Trophoblast cell (in vitro differentiated cells and primary cell): ENCODE measurements around the gene TMEM258.

Experiments
- DNase-seq, 2 donors: peaks; one replicate each; pipeline ENCODE4 v3.0.0-alpha.2; 2016
- H2AFZ ChIP-seq: 2 replicates; pipeline ENCODE4 v1.6.1; 2013; ENCODE audit warnings: low read length, moderate library complexity, mild to moderate bottlenecking; ENCODE audit not compliant: insufficient read depth, poor library complexity
- H2AK5ac ChIP-seq: 2 replicates; pipeline ENCODE4 v1.6.1; 2013; ENCODE audit warnings: mild to moderate bottlenecking, low read length
- H2BK120ac ChIP-seq: 2 replicates; pipeline ENCODE4 v1.6.1; 2013; ENCODE audit warnings: low read length, mild to moderate bottlenecking, moderate library complexity; ENCODE audit not compliant: insufficient read depth, poor library complexity
- H2BK12ac ChIP-seq: 2 replicates; pipeline ENCODE4 v1.6.1; 2013; ENCODE audit warnings: mild to moderate bottlenecking, low read length, moderate library complexity
- H2BK5ac ChIP-seq: 2 replicates; pipeline ENCODE4 v1.6.1; 2013; ENCODE audit warnings: low read length, low read depth, moderate library complexity, mild to moderate bottlenecking; ENCODE audit not compliant: poor library complexity
- H3K14ac ChIP-seq: 2 replicates; pipeline ENCODE4 v1.6.1; 2013; ENCODE audit warnings: mild to moderate bottlenecking, low read length
- H3K18ac ChIP-seq: 2 replicates; pipeline ENCODE4 v1.6.1; 2013; ENCODE audit warnings: mild to moderate bottlenecking, low read length
- H3K23ac ChIP-seq: 2 replicates; pipeline ENCODE4 v1.6.1; 2013; ENCODE audit warnings: low read length
- H3K27ac ChIP-seq: 2 replicates; pipeline ENCODE4 v1.5.1; 2013; ENCODE audit warnings: low read depth, mild to moderate bottlenecking, inconsistent platforms, low read length, moderate library complexity
- H3K27me3 ChIP-seq: 2 replicates; pipeline ENCODE4 v1.6.1; 2013; ENCODE audit warnings: inconsistent platforms, mild to moderate bottlenecking, low read length, moderate library complexity; ENCODE audit not compliant: insufficient read depth
- H3K36me3 ChIP-seq, 2 experiments: 1 replicate in 1 of 2; 2 replicates in 1 of 2; pipeline ENCODE4 v1.6.1; 2013; ENCODE audit warnings: low read length in 2 of 2, mild to moderate bottlenecking in 2 of 2, moderate library complexity in 1 of 2; ENCODE audit not compliant: insufficient read depth in 2 of 2, control insufficient read depth in 1 of 2
- H3K4ac ChIP-seq: 2 replicates; pipeline ENCODE4 v1.6.1; 2013; ENCODE audit warnings: low read depth, mild to moderate bottlenecking, low read length, moderate library complexity
- H3K4me1 ChIP-seq, 2 experiments: 1 replicate in 1 of 2; 2 replicates in 1 of 2; pipeline ENCODE4 v1.6.1; 2013; ENCODE audit warnings: low read length in 2 of 2, mild to moderate bottlenecking in 2 of 2, moderate library complexity in 1 of 2; ENCODE audit not compliant: insufficient read depth in 2 of 2, control insufficient read depth in 1 of 2
- H3K4me2 ChIP-seq: 2 replicates; pipeline ENCODE4 v1.6.1; 2013; ENCODE audit warnings: inconsistent platforms, mild to moderate bottlenecking, low read length, moderate library complexity
- H3K4me3 ChIP-seq: 2 replicates; pipeline ENCODE4 v1.5.1; 2013; ENCODE audit warnings: mild to moderate bottlenecking, low read depth, low read length, inconsistent platforms
- H3K79me1 ChIP-seq: one replicate; pipeline ENCODE4 v1.6.1; 2013; ENCODE audit warnings: low read length
- H3K79me2 ChIP-seq: 2 replicates; pipeline ENCODE4 v1.6.1; 2013; ENCODE audit warnings: low read length, mild to moderate bottlenecking; ENCODE audit not compliant: control insufficient read depth, insufficient read depth, poor library complexity
- H3K9ac ChIP-seq: 2 replicates; pipeline ENCODE4 v1.6.1; 2013; ENCODE audit warnings: mild to moderate bottlenecking, low read length
- H3K9me3 ChIP-seq: 2 replicates; pipeline ENCODE4 v1.6.1; 2013; ENCODE audit warnings: low read depth, mild to moderate bottlenecking, control low read depth, inconsistent platforms, low read length; ENCODE audit not compliant: insufficient read depth
- H4K12ac ChIP-seq: 2 replicates; pipeline ENCODE4 v1.6.1; 2013; ENCODE audit warnings: low read depth, mild to moderate bottlenecking, low read length, moderate library complexity
- H4K8ac ChIP-seq: 2 replicates; pipeline ENCODE4 v1.6.1; 2013; ENCODE audit warnings: low read depth, mild to moderate bottlenecking, low read length, moderate library complexity
- H4K91ac ChIP-seq: one replicate; pipeline ENCODE4 v1.6.1; 2013; ENCODE audit warnings: low read depth, mild to moderate bottlenecking, low read length, moderate library complexity
- WGBS: extraction: QIAGEN DNeasy Blood & Tissue Kit; methylation state at CpG from one replicate; pipeline ENCODE4 v1.1.7; 2013; ENCODE audit warnings: missing lambda C conversion rate; ENCODE audit not compliant: insufficient read length, insufficient coverage; ENCODE audit errors: extremely low coverage; 5-methylcytosine and 5-hydroxymethylcytosine counted together

Gene TMEM258

GRCh38 chr11:61751384-61751783 lies 41.0 kb downstream of the TMEM258 start:
- no peak overlapping the region for H3K27ac ChIP-seq
- WGBS: no CpG with 5 or more reads among the region's 14 CpGs
- H4K12ac ChIP-seq: no peak overlapping the region
- no peak overlapping the region for H2BK120ac ChIP-seq
- H3K4me3 ChIP-seq: no peak overlapping the region
- H3K9ac ChIP-seq: no peak overlapping the region
- no peak overlapping the region for H4K8ac ChIP-seq
- H3K79me2 ChIP-seq: peaks cover 2% of the 10 kb centered on the region
- peaks cover 5% of the 10 kb centered on the region for H3K27me3 ChIP-seq
- no peak overlapping the region for H2BK5ac ChIP-seq
- no peak overlapping the region for H3K4ac ChIP-seq
- H3K79me1 ChIP-seq: peaks cover 7% of the 10 kb centered on the region
- no peaks in the 10 kb centered on the region for H3K9me3 ChIP-seq
- H3K14ac ChIP-seq: no peak overlapping the region
- H4K91ac ChIP-seq: no peak overlapping the region
- H3K23ac ChIP-seq: no peak overlapping the region
- no peak overlapping the region for H2BK12ac ChIP-seq
- H3K36me3 ChIP-seq: no peaks in the 10 kb centered on the region
- peaks cover 20 to 30% of the 10 kb centered on the region in 2 experiments for H3K4me1 ChIP-seq
- H2AK5ac ChIP-seq: no peak overlapping the region
- no peak overlapping the region for H3K18ac ChIP-seq
- H3K4me2 ChIP-seq: no peak overlapping the region
- no peak overlapping the region for H2AFZ ChIP-seq
- no peak for DNase-seq

GRCh38 chr11:61750631-61751273 lies 41.6 kb downstream of the TMEM258 start:
- WGBS: no CpG with 5 or more reads among the region's 5 CpGs

GRCh38 chr11:61749591-61750217 lies 42.7 kb downstream of the TMEM258 start:
- no peak overlapping the region for H3K23ac ChIP-seq
- H3K4me3 ChIP-seq: no peak overlapping the region
- H2BK5ac ChIP-seq: no peak overlapping the region
- no peak overlapping the region for H2BK12ac ChIP-seq
- H4K91ac ChIP-seq: peak overlapping the region; percentile 15
- H2AFZ ChIP-seq: no peak overlapping the region
- no peak overlapping the region for H2AK5ac ChIP-seq
- H3K4ac ChIP-seq: no peak overlapping the region
- H3K9ac ChIP-seq: no peak overlapping the region
- peaks cover 2% of the 10 kb centered on the region for H3K79me2 ChIP-seq
- H4K8ac ChIP-seq: no peak overlapping the region
- no peak overlapping the region for H3K18ac ChIP-seq
- no peak overlapping the region for H3K27ac ChIP-seq
- H3K27me3 ChIP-seq: peaks cover 5% of the 10 kb centered on the region
- no peak overlapping the region for H3K4me2 ChIP-seq
- no peak for DNase-seq
- H4K12ac ChIP-seq: no peak overlapping the region
- peaks cover 14 to 20% of the 10 kb centered on the region in 2 experiments for H3K4me1 ChIP-seq
- no peak overlapping the region for H2BK120ac ChIP-seq
- no peaks in the 10 kb centered on the region for H3K9me3 ChIP-seq
- H3K79me1 ChIP-seq: peaks cover 7% of the 10 kb centered on the region
- WGBS: no CpG with 5 or more reads among the region's 21 CpGs
- H3K36me3 ChIP-seq: no peaks in the 10 kb centered on the region
- no peak overlapping the region for H3K14ac ChIP-seq

More at GRCh38 chr11:61750631-61751273, 41.6 kb downstream of the TMEM258 start:
- Histone ChIP-seq H3K4me2 (no peak overlapping the region), H4K91ac (no peak overlapping the region), H2AK5ac (no peak overlapping the region), H4K12ac (no peak overlapping the region), H3K27ac (no peak overlapping the region), H3K23ac (no peak overlapping the region), H4K8ac (no peak overlapping the region), H3K27me3 (peaks cover 5% of the 10 kb centered on the region), H2AFZ (no peak overlapping the region), H2BK12ac (no peak overlapping the region), H2BK120ac (no peak overlapping the region), H2BK5ac (no peak overlapping the region), H3K36me3 (no peaks in the 10 kb centered on the region), H3K9me3 (no peaks in the 10 kb centered on the region), H3K18ac (no peak overlapping the region), H3K79me1 (peaks cover 7% of the 10 kb centered on the region), H3K9ac (no peak overlapping the region), H3K4ac (no peak overlapping the region), H3K4me3 (no peak overlapping the region), H3K4me1 (peaks cover 15 to 24% of the 10 kb centered on the region in 2 experiments), H3K79me2 (peaks cover 2% of the 10 kb centered on the region), H3K14ac (no peak overlapping the region)
- DNase-seq: no peak

GRCh38 chr11:61747967-61748285 lies 44.5 kb downstream of the TMEM258 start:
- H3K9ac ChIP-seq: no peak overlapping the region
- no peak overlapping the region for H4K12ac ChIP-seq
- peaks cover 4% of the 10 kb centered on the region for H3K27me3 ChIP-seq
- no peak overlapping the region for H3K14ac ChIP-seq
- H2BK5ac ChIP-seq: no peak overlapping the region
- H3K27ac ChIP-seq: no peak overlapping the region
- no peak overlapping the region for H3K4ac ChIP-seq
- H3K79me2 ChIP-seq: peaks cover 2% of the 10 kb centered on the region
- H3K36me3 ChIP-seq: no peaks in the 10 kb centered on the region
- no CpG with 5 or more reads among the region's 3 CpGs for WGBS
- no peak overlapping the region for H2BK120ac ChIP-seq
- no peak for DNase-seq
- H3K4me2 ChIP-seq: no peak overlapping the region
- no peak overlapping the region for H3K18ac ChIP-seq
- no peak overlapping the region for H3K23ac ChIP-seq
- peaks cover 4 to 7% of the 10 kb centered on the region in 2 experiments for H3K4me1 ChIP-seq
- no peak overlapping the region for H4K8ac ChIP-seq
- peaks cover 7% of the 10 kb centered on the region for H3K79me1 ChIP-seq
- no peak overlapping the region for H2BK12ac ChIP-seq
- no peak overlapping the region for H3K4me3 ChIP-seq
- no peaks in the 10 kb centered on the region for H3K9me3 ChIP-seq
- no peak overlapping the region for H2AK5ac ChIP-seq
- no peak overlapping the region for H4K91ac ChIP-seq
- no peak overlapping the region for H2AFZ ChIP-seq
